Measurements from ENCODE around the gene SLAMF9. TPM values are rescaled to one million over a fixed set of nuclear protein-coding genes. Genes with fewer than 3 reads are reported as not detected.

SLAMF9 gene
- total RNA-seq, 2 donors from 2014 or later = not detected

- no peak for DNase-seq (ENCODE audit: low spot score)
- H3K36me3 ChIP-seq = peaks cover 39% of the 10 kb centered on the region
Measured at GRCh38 chr1:159915571-159916241, 38.3 kb downstream of the SLAMF9 start.

GRCh38 chr1:159914252-159915018 is 39.6 kb downstream of the SLAMF9 start:
- no peaks in the 10 kb centered on the region for H3K27me3 ChIP-seq
- no peak overlapping the region for H3K4me3 ChIP-seq
- no peak overlapping the region for H3K27ac ChIP-seq
- peaks cover 0 to 85% of the 10 kb centered on the region in 2 donors for H3K4me1 ChIP-seq
- no peak for DNase-seq (ENCODE audit: low spot score)
- no peak for TF ChIP-seq CTCF (IDR thresholded peaks at IDR 0.05)
- peaks cover 29% of the 10 kb centered on the region for H3K36me3 ChIP-seq
- H3K9me3 ChIP-seq = no peaks in the 10 kb centered on the region

More at GRCh38 chr1:159915571-159916241, 38.3 kb downstream of the SLAMF9 start:
- no peak for TF ChIP-seq CTCF (IDR thresholded peaks at IDR 0.05)
- no peaks in the 10 kb centered on the region for H3K9me3 ChIP-seq
- H3K4me3 ChIP-seq = no peak overlapping the region
- peak overlapping the region; percentile 61 to 76 for H3K27ac ChIP-seq
- H3K27me3 ChIP-seq = no peaks in the 10 kb centered on the region
- peaks cover 0 to 85% of the 10 kb centered on the region in 2 donors for H3K4me1 ChIP-seq

- Histone ChIP-seq H3K27ac (no peak overlapping the region), H3K27me3 (no peaks in the 10 kb centered on the region), H3K9me3 (no peaks in the 10 kb centered on the region), H3K4me1 (peaks cover 0 to 77% of the 10 kb centered on the region in 2 donors), H3K36me3 (peaks cover 21% of the 10 kb centered on the region), H3K4me3 (no peak overlapping the region)
- TF ChIP-seq CTCF (IDR thresholded peaks at IDR 0.05) = no peak
- DNase-seq (ENCODE audit: low spot score) = no peak
Measured at GRCh38 chr1:159913451-159914192, 40.4 kb downstream of the SLAMF9 start.

- TF ChIP-seq CTCF (IDR thresholded peaks at IDR 0.05) = no peak
- H3K4me1 ChIP-seq = peaks cover 0 to 56% of the 10 kb centered on the region in 2 donors
- H3K27ac ChIP-seq = peak overlapping the region; percentile 8 to 37
- H3K27me3 ChIP-seq = no peaks in the 10 kb centered on the region
- H3K4me3 ChIP-seq = no peak overlapping the region
- peaks cover 4% of the 10 kb centered on the region for H3K36me3 ChIP-seq
- no peaks in the 10 kb centered on the region for H3K9me3 ChIP-seq
- no peak for DNase-seq (ENCODE audit: low spot score)
Measured at GRCh38 chr1:159911326-159912070, 42.5 kb downstream of the SLAMF9 start.
